HepG2 (cell line): ENCODE data around the gene ECE2.

ENCODE experiments used
- NR2C2 ChIP-seq: sonication (generic); formaldehyde crosslinking; IDR thresholded peaks from 2 replicates; pipeline ENCODE4 v1.4.0; 2020; ENCODE audit warnings: missing genetic modification reagents, mild to moderate bottlenecking, moderate library complexity, borderline replicate concordance
- ZNF207 ChIP-seq: fragments of 450-650 bp; IDR thresholded peaks from 2 replicates; pipeline ENCODE4 v1.6.1; 2016; ENCODE audit warnings: antibody characterized with exemption, borderline replicate concordance
- TF ChIP-seq, protein P1 (sequence below): sonication (generic); formaldehyde crosslinking; IDR thresholded peaks from 2 replicates; pipeline ENCODE4 v1.5.0; 2020; ENCODE audit warnings: mild to moderate bottlenecking, missing genetic modification reagents
- TF ChIP-seq, protein P2 (sequence below): sonication (generic); formaldehyde crosslinking; IDR thresholded peaks from 2 replicates; pipeline ENCODE4 v1.8.1; 2022; ENCODE audit warnings: low read depth, mild to moderate bottlenecking, missing genetic modification reagents

DNA sequence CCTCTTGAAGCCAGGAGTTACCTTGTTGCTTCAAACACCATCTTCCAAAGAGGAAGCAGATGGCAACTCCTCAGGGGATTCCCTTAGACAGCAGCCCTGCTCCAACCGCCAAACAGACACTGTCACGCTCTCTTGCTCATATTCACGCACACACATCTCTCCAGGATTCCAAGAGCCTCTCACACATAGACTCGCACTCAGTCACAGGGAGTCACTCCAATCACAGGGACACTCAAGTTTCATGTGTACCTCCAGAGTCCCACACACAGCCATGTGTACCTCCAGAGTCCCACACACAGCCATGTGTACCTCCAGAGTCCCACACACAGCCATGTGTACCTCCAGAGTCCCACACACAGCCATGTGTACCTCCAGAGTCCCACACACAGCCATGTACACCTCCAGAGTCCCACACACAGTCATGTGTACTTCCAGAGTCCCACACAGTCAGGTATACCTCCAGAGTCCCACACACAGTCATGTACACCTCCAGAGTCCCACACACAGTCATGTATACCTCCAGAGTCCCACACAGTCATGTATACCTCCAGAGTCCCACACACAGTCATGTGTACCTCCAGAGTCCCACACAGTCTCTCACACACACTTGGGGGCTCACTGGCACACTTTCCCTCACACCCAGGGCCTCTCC is 40.3 kb upstream of the ECE2 start:
- TF ChIP-seq, protein P1, sequence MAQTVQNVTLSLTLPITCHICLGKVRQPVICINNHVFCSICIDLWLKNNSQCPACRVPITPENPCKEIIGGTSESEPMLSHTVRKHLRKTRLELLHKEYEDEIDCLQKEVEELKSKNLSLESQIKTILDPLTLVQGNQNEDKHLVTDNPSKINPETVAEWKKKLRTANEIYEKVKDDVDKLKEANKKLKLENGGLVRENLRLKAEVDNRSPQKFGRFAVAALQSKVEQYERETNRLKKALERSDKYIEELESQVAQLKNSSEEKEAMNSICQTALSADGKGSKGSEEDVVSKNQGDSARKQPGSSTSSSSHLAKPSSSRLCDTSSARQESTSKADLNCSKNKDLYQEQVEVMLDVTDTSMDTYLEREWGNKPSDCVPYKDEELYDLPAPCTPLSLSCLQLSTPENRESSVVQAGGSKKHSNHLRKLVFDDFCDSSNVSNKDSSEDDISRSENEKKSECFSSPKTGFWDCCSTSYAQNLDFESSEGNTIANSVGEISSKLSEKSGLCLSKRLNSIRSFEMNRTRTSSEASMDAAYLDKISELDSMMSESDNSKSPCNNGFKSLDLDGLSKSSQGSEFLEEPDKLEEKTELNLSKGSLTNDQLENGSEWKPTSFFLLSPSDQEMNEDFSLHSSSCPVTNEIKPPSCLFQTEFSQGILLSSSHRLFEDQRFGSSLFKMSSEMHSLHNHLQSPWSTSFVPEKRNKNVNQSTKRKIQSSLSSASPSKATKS (CRISPR knock-in tag) = no peak
- no peak for TF ChIP-seq NR2C2
- TF ChIP-seq, protein P2, sequence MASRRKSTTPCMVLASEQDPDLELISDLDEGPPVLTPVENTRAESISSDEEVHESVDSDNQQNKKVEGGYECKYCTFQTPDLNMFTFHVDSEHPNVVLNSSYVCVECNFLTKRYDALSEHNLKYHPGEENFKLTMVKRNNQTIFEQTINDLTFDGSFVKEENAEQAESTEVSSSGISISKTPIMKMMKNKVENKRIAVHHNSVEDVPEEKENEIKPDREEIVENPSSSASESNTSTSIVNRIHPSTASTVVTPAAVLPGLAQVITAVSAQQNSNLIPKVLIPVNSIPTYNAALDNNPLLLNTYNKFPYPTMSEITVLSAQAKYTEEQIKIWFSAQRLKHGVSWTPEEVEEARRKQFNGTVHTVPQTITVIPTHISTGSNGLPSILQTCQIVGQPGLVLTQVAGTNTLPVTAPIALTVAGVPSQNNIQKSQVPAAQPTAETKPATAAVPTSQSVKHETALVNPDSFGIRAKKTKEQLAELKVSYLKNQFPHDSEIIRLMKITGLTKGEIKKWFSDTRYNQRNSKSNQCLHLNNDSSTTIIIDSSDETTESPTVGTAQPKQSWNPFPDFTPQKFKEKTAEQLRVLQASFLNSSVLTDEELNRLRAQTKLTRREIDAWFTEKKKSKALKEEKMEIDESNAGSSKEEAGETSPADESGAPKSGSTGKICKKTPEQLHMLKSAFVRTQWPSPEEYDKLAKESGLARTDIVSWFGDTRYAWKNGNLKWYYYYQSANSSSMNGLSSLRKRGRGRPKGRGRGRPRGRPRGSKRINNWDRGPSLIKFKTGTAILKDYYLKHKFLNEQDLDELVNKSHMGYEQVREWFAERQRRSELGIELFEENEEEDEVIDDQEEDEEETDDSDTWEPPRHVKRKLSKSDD (CRISPR knock-in tag) = no peak
- TF ChIP-seq ZNF207 = no peak
